HL-60 (cell line): ENCODE measurements around the gene GEN1.
A peak's percentile ranks its signal among the peaks of the same experiment; 100 is the strongest.

ENCODE experiments used
- DNase-seq, 2 experiments: peaks; one replicate each; pipeline ENCODE4 v3.0.0-alpha.2; 2010 to 2020; ENCODE audit warnings: low read depth in 1 of 2, low spot score in 1 of 2
- H3K27ac ChIP-seq: fragments of 250-450 bp; sonication (Bioruptor Pico); replicated peaks from 2 replicates; pipeline ENCODE4 v1.5.1; 2020; ENCODE audit warnings: mild to moderate bottlenecking, moderate library complexity
- H3K27me3 ChIP-seq: fragments of 250-450 bp; sonication (Bioruptor Pico); 2 replicates; pipeline ENCODE4 v1.5.1; 2021; ENCODE audit warnings: mild to moderate bottlenecking, moderate library complexity; ENCODE audit not compliant: insufficient read depth, poor library complexity, severe bottlenecking
- H3K4me3 ChIP-seq: replicated peaks from 2 replicates; pipeline ENCODE4 v1.5.1; 2011; ENCODE audit warnings: mild to moderate bottlenecking, control low read depth, low read length; ENCODE audit not compliant: insufficient read depth
- GABPA ChIP-seq: IDR thresholded peaks from 2 replicates; pipeline ENCODE4 v1.6.1; 2012; ENCODE audit warnings: low read depth
- POLR2AphosphoS5 ChIP-seq: IDR thresholded peaks from 2 replicates; pipeline ENCODE4 v1.6.1; 2012; ENCODE audit warnings: low read depth
- SPI1 ChIP-seq: IDR thresholded peaks from 2 replicates; pipeline ENCODE4 v1.6.1; 2012; ENCODE audit warnings: low read depth, mild to moderate bottlenecking, borderline replicate concordance
- TF ChIP-seq, protein P1 (sequence below): IDR thresholded peaks from one replicate; pipeline ENCODE4 v1.5.1; 2011; ENCODE audit warnings: low read length, control low read depth, inconsistent platforms; ENCODE audit not compliant: insufficient read depth
- TF ChIP-seq, protein P2 (sequence below): IDR thresholded peaks from 2 replicates; pipeline ENCODE4 v1.6.1; 2012; ENCODE audit warnings: low read depth; ENCODE audit not compliant: insufficient replicate concordance

Gene GEN1

DNA sequence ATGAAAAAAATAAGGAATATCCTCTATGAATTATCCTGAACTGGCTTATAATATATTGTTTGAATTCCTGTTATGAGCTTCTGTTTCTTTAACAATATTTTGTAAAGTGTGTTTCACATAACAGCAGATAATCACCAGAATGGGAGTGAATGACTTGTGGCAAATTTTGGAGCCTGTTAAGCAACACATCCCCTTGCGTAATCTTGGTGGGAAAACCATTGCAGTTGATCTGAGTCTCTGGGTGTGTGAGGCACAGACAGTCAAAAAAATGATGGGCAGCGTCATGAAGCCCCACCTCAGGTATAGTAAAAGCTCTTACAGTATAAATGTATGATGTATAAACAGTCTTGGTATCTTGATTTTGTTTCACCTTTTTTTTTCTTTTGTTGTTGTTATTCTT lies 5.9 kb downstream of the GEN1 start:
- H3K27ac ChIP-seq, result no peak overlapping the region
- peak; percentile 38 to 76 for DNase-seq
- no peaks in the 10 kb centered on the region for H3K27me3 ChIP-seq
- TF ChIP-seq SPI1 (no peak), GABPA (no peak)
- no peak overlapping the region for H3K4me3 ChIP-seq

DNA sequence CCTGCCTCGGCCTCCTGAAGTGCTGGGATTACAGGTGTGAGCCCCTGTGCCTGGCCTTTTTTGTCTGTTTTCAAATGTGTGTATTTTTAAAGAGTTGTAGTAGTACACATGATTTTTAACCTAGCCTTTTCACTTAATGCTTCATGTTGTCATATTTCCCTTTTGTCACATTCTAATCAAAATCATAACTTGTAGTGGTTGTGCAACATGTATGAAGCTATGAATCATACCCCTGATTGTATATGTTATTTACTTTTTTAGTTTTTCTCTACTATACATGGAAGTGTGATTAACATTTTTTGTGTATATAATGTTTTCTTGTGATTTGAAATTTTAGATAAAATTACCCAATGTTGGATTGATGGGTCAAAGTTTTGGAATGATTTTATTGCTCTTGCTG lies 8.5 kb downstream of the GEN1 start:
- TF ChIP-seq, protein P1, sequence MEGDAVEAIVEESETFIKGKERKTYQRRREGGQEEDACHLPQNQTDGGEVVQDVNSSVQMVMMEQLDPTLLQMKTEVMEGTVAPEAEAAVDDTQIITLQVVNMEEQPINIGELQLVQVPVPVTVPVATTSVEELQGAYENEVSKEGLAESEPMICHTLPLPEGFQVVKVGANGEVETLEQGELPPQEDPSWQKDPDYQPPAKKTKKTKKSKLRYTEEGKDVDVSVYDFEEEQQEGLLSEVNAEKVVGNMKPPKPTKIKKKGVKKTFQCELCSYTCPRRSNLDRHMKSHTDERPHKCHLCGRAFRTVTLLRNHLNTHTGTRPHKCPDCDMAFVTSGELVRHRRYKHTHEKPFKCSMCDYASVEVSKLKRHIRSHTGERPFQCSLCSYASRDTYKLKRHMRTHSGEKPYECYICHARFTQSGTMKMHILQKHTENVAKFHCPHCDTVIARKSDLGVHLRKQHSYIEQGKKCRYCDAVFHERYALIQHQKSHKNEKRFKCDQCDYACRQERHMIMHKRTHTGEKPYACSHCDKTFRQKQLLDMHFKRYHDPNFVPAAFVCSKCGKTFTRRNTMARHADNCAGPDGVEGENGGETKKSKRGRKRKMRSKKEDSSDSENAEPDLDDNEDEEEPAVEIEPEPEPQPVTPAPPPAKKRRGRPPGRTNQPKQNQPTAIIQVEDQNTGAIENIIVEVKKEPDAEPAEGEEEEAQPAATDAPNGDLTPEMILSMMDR, result no peak
- TF ChIP-seq, protein P2, sequence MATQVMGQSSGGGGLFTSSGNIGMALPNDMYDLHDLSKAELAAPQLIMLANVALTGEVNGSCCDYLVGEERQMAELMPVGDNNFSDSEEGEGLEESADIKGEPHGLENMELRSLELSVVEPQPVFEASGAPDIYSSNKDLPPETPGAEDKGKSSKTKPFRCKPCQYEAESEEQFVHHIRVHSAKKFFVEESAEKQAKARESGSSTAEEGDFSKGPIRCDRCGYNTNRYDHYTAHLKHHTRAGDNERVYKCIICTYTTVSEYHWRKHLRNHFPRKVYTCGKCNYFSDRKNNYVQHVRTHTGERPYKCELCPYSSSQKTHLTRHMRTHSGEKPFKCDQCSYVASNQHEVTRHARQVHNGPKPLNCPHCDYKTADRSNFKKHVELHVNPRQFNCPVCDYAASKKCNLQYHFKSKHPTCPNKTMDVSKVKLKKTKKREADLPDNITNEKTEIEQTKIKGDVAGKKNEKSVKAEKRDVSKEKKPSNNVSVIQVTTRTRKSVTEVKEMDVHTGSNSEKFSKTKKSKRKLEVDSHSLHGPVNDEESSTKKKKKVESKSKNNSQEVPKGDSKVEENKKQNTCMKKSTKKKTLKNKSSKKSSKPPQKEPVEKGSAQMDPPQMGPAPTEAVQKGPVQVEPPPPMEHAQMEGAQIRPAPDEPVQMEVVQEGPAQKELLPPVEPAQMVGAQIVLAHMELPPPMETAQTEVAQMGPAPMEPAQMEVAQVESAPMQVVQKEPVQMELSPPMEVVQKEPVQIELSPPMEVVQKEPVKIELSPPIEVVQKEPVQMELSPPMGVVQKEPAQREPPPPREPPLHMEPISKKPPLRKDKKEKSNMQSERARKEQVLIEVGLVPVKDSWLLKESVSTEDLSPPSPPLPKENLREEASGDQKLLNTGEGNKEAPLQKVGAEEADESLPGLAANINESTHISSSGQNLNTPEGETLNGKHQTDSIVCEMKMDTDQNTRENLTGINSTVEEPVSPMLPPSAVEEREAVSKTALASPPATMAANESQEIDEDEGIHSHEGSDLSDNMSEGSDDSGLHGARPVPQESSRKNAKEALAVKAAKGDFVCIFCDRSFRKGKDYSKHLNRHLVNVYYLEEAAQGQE, result no peak
- TF ChIP-seq SPI1 (no peak), GABPA (no peak), POLR2AphosphoS5 (no peak)
- H3K4me3 ChIP-seq, result no peak overlapping the region
- H3K27me3 ChIP-seq, result no peaks in the 10 kb centered on the region
- DNase-seq, result no peak
- no peak overlapping the region for H3K27ac ChIP-seq

DNA sequence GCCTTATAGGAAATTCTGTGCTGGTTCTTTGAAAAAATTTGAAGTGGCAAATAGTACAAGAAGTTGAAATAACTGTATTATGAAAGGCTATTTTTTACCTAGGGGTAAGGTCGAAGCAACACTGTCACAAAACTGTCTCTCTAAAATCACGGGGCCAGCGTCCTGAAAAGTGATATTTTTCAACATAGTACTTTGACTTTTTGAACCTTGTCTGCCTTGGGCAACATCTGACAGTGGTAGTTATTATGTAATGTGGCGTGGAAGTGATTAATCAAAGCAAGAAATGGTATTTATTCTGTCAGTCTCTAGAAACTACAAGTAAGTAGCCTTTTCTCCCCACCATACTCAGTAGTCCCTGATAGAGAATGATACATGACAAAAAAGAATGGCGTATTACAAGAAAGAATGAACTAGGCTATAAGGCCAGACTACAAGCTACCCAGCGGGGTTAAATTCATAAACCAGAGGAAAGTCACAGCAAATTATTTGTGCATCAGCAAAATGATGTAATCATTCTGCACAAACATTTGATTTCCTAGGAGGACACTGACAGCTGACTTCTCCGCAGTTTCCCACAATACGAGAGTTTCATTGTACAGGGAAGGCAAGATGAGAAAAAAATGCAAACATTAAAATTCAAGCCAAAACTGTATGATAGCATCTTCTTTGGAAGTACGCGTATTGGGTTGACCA lies 9.8 kb downstream of the GEN1 start:
- TF ChIP-seq POLR2AphosphoS5 (no peak), SPI1 (no peak), GABPA (no peak)
- TF ChIP-seq, protein P1, result no peak
- TF ChIP-seq, protein P2, result no peak
- DNase-seq, result no peak

DNA sequence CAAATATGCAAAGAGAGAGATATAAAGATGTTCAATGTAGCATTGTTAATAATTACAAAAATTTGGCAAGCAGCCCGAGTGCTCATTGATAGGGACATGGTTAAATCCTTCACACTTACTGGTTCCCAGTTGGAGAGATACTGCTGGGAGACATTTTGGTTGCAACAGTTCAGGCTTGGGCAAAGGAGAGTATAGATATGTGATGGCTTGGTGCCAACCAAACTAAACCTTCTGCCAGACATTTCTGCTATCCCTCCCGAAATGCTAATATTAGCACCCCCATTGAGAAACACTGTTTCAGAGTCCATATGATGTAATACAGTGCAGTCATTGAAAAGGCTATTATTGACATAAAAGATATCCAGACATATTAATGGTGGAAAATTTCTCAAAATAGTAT lies 11.5 kb downstream of the GEN1 start:
- H3K27ac ChIP-seq, result no peak overlapping the region
- H3K4me3 ChIP-seq, result no peak overlapping the region
- no peak for DNase-seq
- TF ChIP-seq GABPA (no peak), POLR2AphosphoS5 (no peak), SPI1 (no peak)
- TF ChIP-seq, protein P1, result no peak
- TF ChIP-seq, protein P2, result no peak
- no peaks in the 10 kb centered on the region for H3K27me3 ChIP-seq

More for the DNA sequence above, 9.8 kb downstream of the GEN1 start:
- no peak overlapping the region for H3K4me3 ChIP-seq
- H3K27me3 ChIP-seq, result no peaks in the 10 kb centered on the region
- no peak overlapping the region for H3K27ac ChIP-seq
